ENCODE results near the gene SLC25A47. TPM values are rescaled to one million over a fixed set of nuclear protein-coding genes. Genes with fewer than 3 reads are reported as not detected.
A peak's percentile ranks its signal among the peaks of the same experiment; 100 is the strongest.
"Not testable (repeated sequence)": the region's sequence is repeated elsewhere in the genome, so short reads cannot be mapped to it uniquely, and the experiment has no call there.

Gene SLC25A47
- total RNA-seq, 1 donor from 2014 or later = not detected

- no peak for DNase-seq
Measured at GRCh38 chr14:100290607-100291304, 32.4 kb upstream of the SLC25A47 start.

GRCh38 chr14:100291305-100292075 lies 31.6 kb upstream of the SLC25A47 start:
- DNase-seq = no peak

- no peak for DNase-seq
Measured at GRCh38 chr14:100292301-100292775, 30.8 kb upstream of the SLC25A47 start.

GRCh38 chr14:100292776-100293461 lies 30.2 kb upstream of the SLC25A47 start:
- DNase-seq = no peak

- DNase-seq = no peak
Measured at GRCh38 chr14:100293497-100294212, 29.5 kb upstream of the SLC25A47 start.

GRCh38 chr14:100294213-100294962 lies 28.8 kb upstream of the SLC25A47 start:
- no peak for DNase-seq

GRCh38 chr14:100294963-100295330 lies 28.2 kb upstream of the SLC25A47 start:
- no peak for DNase-seq

- DNase-seq = no peak
Measured at GRCh38 chr14:100295376-100296105, 27.6 kb upstream of the SLC25A47 start.

GRCh38 chr14:100296106-100296651 lies 27.0 kb upstream of the SLC25A47 start:
- no peak for DNase-seq

- not testable (repeated sequence) for DNase-seq
Measured at GRCh38 chr14:100296729-100297128, 26.4 kb upstream of the SLC25A47 start.

- DNase-seq = peak; percentile 30
Measured at GRCh38 chr14:100297320-100298300, 25.5 kb upstream of the SLC25A47 start.

GRCh38 chr14:100298551-100299237 lies 24.4 kb upstream of the SLC25A47 start:
- DNase-seq = no peak

- no peak for DNase-seq
Measured at GRCh38 chr14:100299238-100299560, 23.9 kb upstream of the SLC25A47 start.

GRCh38 chr14:100302616-100303015 lies 20.5 kb upstream of the SLC25A47 start:
- no peak for DNase-seq

GRCh38 chr14:100303179-100303578 lies 20.0 kb upstream of the SLC25A47 start:
- DNase-seq = no peak

- no peak for DNase-seq
Measured at GRCh38 chr14:100303925-100304324, 19.2 kb upstream of the SLC25A47 start.

GRCh38 chr14:100304825-100305323 lies 18.3 kb upstream of the SLC25A47 start:
- DNase-seq = no peak

GRCh38 chr14:100305324-100306100 lies 17.6 kb upstream of the SLC25A47 start:
- DNase-seq = no peak
